ENCODE data around the gene SVOPL.
"Not testable (repeated sequence)": the region's sequence is repeated elsewhere in the genome, so short reads cannot be mapped to it uniquely, and the experiment has no call there.

The SVOPL gene

GRCh38 chr7:138710536-138711385, 9.6 kb upstream of the SVOPL start:
- no peak overlapping the region for H3K4me3 ChIP-seq (ENCODE audit: low read length)
- no peak for DNase-seq (ENCODE audit: low read depth, low spot score)

- DNase-seq (ENCODE audit: low read depth, low spot score): no peak
- no peak overlapping the region for H3K4me3 ChIP-seq (ENCODE audit: low read length)
Measured at GRCh38 chr7:138705167-138705566, 4.0 kb upstream of the SVOPL start.

- no peak overlapping the region for H3K4me3 ChIP-seq (ENCODE audit: low read length)
- DNase-seq (ENCODE audit: low read depth, low spot score): no peak
Measured at GRCh38 chr7:138701537-138701923, 368 bp upstream of the SVOPL start.

GRCh38 chr7:138699661-138700060, 1.5 kb downstream of the SVOPL start:
- DNase-seq (ENCODE audit: low read depth, low spot score): no peak

GRCh38 chr7:138698281-138698680, 2.9 kb downstream of the SVOPL start:
- no peak overlapping the region for H3K4me3 ChIP-seq (ENCODE audit: low read length)
- no peak for DNase-seq (ENCODE audit: low read depth, low spot score)

More at GRCh38 chr7:138699661-138700060, 1.5 kb downstream of the SVOPL start:
- H3K4me3 ChIP-seq (ENCODE audit: low read length): no peak overlapping the region

GRCh38 chr7:138697535-138698182, 3.5 kb downstream of the SVOPL start:
- no peak overlapping the region for H3K4me3 ChIP-seq (ENCODE audit: low read length)
- DNase-seq (ENCODE audit: low read depth, low spot score): no peak

GRCh38 chr7:138695776-138696175, 5.4 kb downstream of the SVOPL start:
- not testable (repeated sequence) for H3K4me3 ChIP-seq (ENCODE audit: low read length); DNase-seq (ENCODE audit: low read depth, low spot score)

GRCh38 chr7:138695106-138695505, 6.1 kb downstream of the SVOPL start:
- no peak for DNase-seq (ENCODE audit: low read depth, low spot score)
- H3K4me3 ChIP-seq (ENCODE audit: low read length): no peak overlapping the region

- no peak for DNase-seq (ENCODE audit: low read depth, low spot score)
- no peak overlapping the region for H3K4me3 ChIP-seq (ENCODE audit: low read length)
Measured at GRCh38 chr7:138691178-138691577, 10.0 kb downstream of the SVOPL start.

GRCh38 chr7:138690495-138690894, 10.7 kb downstream of the SVOPL start:
- DNase-seq (ENCODE audit: low read depth, low spot score): no peak
- H3K4me3 ChIP-seq (ENCODE audit: low read length): no peak overlapping the region

- DNase-seq (ENCODE audit: low read depth, low spot score); H3K4me3 ChIP-seq (ENCODE audit: low read length): not testable (repeated sequence)
Measured at GRCh38 chr7:138688037-138688436, 13.1 kb downstream of the SVOPL start.

GRCh38 chr7:138684340-138684739, 16.8 kb downstream of the SVOPL start:
- DNase-seq (ENCODE audit: low read depth, low spot score): no peak
- no peak overlapping the region for H3K4me3 ChIP-seq (ENCODE audit: low read length)

GRCh38 chr7:138679793-138680192, 21.4 kb downstream of the SVOPL start:
- H3K4me3 ChIP-seq (ENCODE audit: low read length): no peak overlapping the region
- DNase-seq (ENCODE audit: low read depth, low spot score): no peak

- no peak for DNase-seq (ENCODE audit: low read depth, low spot score)
- H3K4me3 ChIP-seq (ENCODE audit: low read length): no peak overlapping the region
Measured at GRCh38 chr7:138670594-138670993, 30.6 kb downstream of the SVOPL start.

- DNase-seq (ENCODE audit: low read depth, low spot score): no peak
Measured at GRCh38 chr7:138669364-138669763, 31.8 kb downstream of the SVOPL start.

GRCh38 chr7:138668946-138669345, 32.2 kb downstream of the SVOPL start:
- no peak for DNase-seq (ENCODE audit: low read depth, low spot score)

More at GRCh38 chr7:138669364-138669763, 31.8 kb downstream of the SVOPL start:
- no peak overlapping the region for H3K4me3 ChIP-seq (ENCODE audit: low read length)

GRCh38 chr7:138668229-138668596, 32.9 kb downstream of the SVOPL start:
- H3K4me3 ChIP-seq (ENCODE audit: low read length): no peak overlapping the region
- no peak for DNase-seq (ENCODE audit: low read depth, low spot score)

More at GRCh38 chr7:138668946-138669345, 32.2 kb downstream of the SVOPL start:
- no peak overlapping the region for H3K4me3 ChIP-seq (ENCODE audit: low read length)

GRCh38 chr7:138667535-138668228, 33.5 kb downstream of the SVOPL start:
- DNase-seq (ENCODE audit: low read depth, low spot score): no peak
- H3K4me3 ChIP-seq (ENCODE audit: low read length): no peak overlapping the region

GRCh38 chr7:138666385-138666784, 34.8 kb downstream of the SVOPL start:
- DNase-seq (ENCODE audit: low read depth, low spot score): no peak
- no peak overlapping the region for H3K4me3 ChIP-seq (ENCODE audit: low read length)

GRCh38 chr7:138665669-138666140, 35.5 kb downstream of the SVOPL start:
- no peak for DNase-seq (ENCODE audit: low read depth, low spot score)
- no peak overlapping the region for H3K4me3 ChIP-seq (ENCODE audit: low read length)

All from Jurkat, Clone E6-1 (cell line).